Activated naive CD4-positive, alpha-beta T cell treated with anti-CD3 and anti-CD28 coated beads, Interleukin-2, amount 50 U/mL, for 16 hours (primary cell): ENCODE data around the gene TAMALIN.

Source experiments
- DNase-seq: peaks from one replicate; pipeline ENCODE4 v3.0.0-alpha.2; 2020

The TAMALIN gene

GRCh38 chr12:52037248-52037861 lies 30.6 kb downstream of the TAMALIN start:
- no peak for DNase-seq

- no peak for DNase-seq
These were observed 31.7 kb downstream of the TAMALIN start for GRCh38 chr12:52038447-52038846.

GRCh38 chr12:52041035-52041434 lies 34.3 kb downstream of the TAMALIN start:
- DNase-seq, result no peak

GRCh38 chr12:52041695-52042123 lies 35.0 kb downstream of the TAMALIN start:
- no peak for DNase-seq

- DNase-seq, result no peak
These were observed 36.1 kb downstream of the TAMALIN start for GRCh38 chr12:52042706-52043385.

- DNase-seq, result no peak
These were observed 36.9 kb downstream of the TAMALIN start for GRCh38 chr12:52043386-52044212.

GRCh38 chr12:52044292-52044983 lies 37.7 kb downstream of the TAMALIN start:
- no peak for DNase-seq

- DNase-seq, result no peak
These were observed 39.1 kb downstream of the TAMALIN start for GRCh38 chr12:52045794-52046199.

GRCh38 chr12:52046859-52047258 lies 40.1 kb downstream of the TAMALIN start:
- no peak for DNase-seq

GRCh38 chr12:52049286-52049685 lies 42.5 kb downstream of the TAMALIN start:
- no peak for DNase-seq

- no peak for DNase-seq
These were observed 42.9 kb downstream of the TAMALIN start for GRCh38 chr12:52049688-52050087.

GRCh38 chr12:52050116-52050757 lies 43.5 kb downstream of the TAMALIN start:
- DNase-seq, result no peak

- DNase-seq, result peak; percentile 100
These were observed 44.2 kb downstream of the TAMALIN start, which contains the start of gene NR4A1 for GRCh38 chr12:52050758-52051541. TSS of gene NR4A1 (plus strand) at chr12:52051442. CDS start at chr12:52054329, 2,887 bp downstream.

- no peak for DNase-seq
These were observed 45.9 kb downstream of the TAMALIN start for GRCh38 chr12:52052468-52053186.

GRCh38 chr12:52053536-52054209 lies 46.9 kb downstream of the TAMALIN start:
- no peak for DNase-seq

- DNase-seq, result no peak
These were observed 47.6 kb downstream of the TAMALIN start for GRCh38 chr12:52054231-52054832.

- DNase-seq, result no peak
These were observed 48.3 kb downstream of the TAMALIN start for GRCh38 chr12:52054833-52055730.
